SHP77 treated with DMSO at 0.1 percent for 48 hours (cell line): ENCODE measurements around the gene PM20D2.

Experiments used
- DNase-seq: peaks from one replicate; lab custom pipeline; 2025; lab: John Stamatoyannopoulos, UW

The PM20D2 gene

DNA sequence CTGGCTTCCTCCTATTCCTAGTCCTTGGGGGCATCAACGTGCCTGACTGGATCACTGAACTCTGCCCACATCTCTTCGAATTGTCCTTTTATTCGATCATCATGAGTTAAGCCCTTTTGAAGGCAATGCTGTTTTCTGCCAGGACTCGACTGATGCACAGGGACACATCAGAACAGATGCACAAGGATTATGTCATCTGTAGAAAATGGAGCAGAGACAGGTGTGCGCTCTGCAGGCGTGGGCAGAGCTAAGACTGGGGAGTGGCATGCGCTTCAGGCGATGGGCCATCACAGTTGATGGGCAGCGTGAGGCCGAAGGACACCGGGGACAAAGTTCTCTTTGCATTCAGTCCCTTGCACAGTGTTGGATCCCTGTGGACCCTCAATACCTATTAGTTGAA, 58.2 kb downstream of the PM20D2 start:
- no peak for DNase-seq

DNA sequence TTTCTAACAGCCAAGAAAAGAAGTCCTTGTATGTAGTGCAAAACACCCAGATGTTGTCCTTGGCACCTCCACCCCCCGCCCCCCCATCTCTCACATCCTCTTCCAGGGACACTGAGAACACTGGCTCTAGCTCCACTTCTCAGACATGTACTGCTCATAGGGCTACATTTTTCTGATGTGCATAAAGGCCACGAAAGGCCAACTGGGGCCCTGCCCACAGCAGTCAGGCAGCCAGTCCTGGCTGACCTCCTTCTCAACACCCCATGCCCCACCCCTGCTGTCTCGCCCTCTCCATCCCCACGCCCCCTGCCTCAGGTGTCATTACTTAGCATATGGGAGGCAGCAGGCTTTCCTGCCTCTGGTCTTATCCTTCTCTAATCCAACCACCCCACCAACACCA, 60.0 kb downstream of the PM20D2 start:
- no peak for DNase-seq

DNA sequence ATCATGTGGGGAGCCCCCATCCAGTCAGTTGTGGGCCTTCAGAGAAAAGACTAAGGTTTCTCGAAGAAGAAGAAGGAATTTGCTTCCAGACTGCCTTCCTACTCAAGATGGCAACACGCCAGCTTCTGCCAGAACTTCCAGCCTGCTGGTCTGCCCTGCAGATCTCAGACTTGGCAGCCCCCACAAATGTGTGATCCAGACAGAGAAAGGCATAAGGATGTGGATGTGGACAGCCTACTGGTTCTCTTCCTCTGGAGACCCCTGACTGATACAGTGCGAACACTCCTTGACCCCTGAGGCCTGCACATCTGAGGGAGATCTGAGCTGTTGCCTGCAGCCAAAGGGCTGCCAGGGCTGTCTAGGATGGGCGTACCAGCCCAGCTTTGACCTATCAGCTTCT, 62.7 kb downstream of the PM20D2 start:
- no peak for DNase-seq

DNA sequence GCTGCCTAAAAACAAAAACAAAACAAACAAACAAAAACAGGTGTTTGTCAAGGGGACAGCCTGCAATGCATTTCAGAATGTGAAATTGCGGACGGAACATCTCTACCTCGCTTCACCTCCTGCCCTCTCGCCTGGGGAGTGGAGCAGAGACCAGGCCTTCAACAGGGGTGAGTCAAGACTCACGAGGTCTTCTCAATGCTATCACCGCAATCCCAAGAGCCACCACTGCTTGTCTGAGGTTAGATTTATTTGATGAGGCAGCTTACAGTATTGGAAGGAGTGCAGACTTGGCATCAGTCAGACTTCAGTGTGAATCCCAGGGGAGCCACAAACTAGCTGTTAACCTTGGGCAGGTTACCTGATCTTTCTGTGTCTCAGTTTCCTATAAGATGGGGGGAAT, 63.6 kb downstream of the PM20D2 start:
- no peak for DNase-seq

DNA sequence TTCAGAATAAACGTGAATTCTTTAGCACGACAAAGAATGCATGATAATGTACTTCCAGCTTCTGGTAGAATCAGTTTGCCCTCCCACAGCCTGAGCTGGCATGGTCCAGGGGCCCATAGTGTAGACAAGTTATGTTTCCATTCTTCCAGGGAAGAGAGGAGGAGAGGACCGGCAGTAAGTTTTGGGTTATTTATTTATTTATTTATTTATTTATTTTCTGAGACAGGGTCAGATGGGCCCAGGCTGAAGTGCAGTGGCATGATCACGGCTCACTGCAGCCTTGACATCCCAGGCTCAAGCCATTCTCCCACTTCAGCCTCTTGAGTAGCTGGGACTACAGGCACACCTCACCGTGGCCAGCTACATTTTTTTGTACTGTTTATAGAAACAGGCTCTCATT, 66.6 kb downstream of the PM20D2 start:
- DNase-seq, result no peak

DNA sequence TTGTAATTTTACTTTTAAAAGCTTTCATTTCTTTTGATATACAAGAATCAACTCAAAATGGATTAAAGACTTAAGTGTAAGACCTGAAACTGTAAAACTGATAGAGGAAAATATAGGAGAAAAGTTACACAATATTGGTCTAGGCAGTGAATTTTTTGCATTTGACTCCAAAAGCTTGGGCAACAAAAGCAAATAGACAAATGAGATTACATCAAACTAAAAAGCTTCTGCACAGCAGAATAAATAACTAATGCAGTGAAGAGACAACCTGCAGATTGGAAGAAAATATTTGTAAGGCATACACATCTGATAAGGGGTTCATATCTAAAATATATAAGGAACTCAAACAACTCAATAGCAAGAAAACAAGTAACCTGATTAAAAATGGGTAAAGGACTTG, 68.3 kb downstream of the PM20D2 start:
- no peak for DNase-seq
